Medulla oblongata (tissue), 1 donor: ENCODE data around the gene OR8D2.

ENCODE experiments used
- DNase-seq: peaks from one replicate; pipeline ENCODE4 v3.0.0-alpha.2; 2015; ENCODE audit errors: extremely low spot score

The OR8D2 gene

GRCh38 chr11:124320097-124320496 is at the start of gene OR8D2:
Gene OR8D2 (minus strand): TSS chr11:124320197. CDS start chr11:124320197, 0 bp downstream.
- DNase-seq, result no peak

GRCh38 chr11:124359566-124359965 is 39.6 kb upstream of the OR8D2 start:
- no peak for DNase-seq

- no peak for DNase-seq
Measured at GRCh38 chr11:124346311-124346955, 26.4 kb upstream of the OR8D2 start.

GRCh38 chr11:124344346-124344745 is 24.3 kb upstream of the OR8D2 start:
- no peak for DNase-seq

- no peak for DNase-seq
Measured at GRCh38 chr11:124340142-124340447, 20.1 kb upstream of the OR8D2 start.

- peak; percentile 12 for DNase-seq
Measured at GRCh38 chr11:124339396-124340141, 19.6 kb upstream of the OR8D2 start.

- DNase-seq, result no peak
Measured at GRCh38 chr11:124331873-124332272, 11.9 kb upstream of the OR8D2 start.

GRCh38 chr11:124329787-124330478 is 9.9 kb upstream of the OR8D2 start:
- peak; percentile 70 for DNase-seq

- no peak for DNase-seq
Measured at GRCh38 chr11:124327775-124328174, 7.8 kb upstream of the OR8D2 start.

GRCh38 chr11:124322356-124322755 is 2.4 kb upstream of the OR8D2 start:
- no peak for DNase-seq

GRCh38 chr11:124315052-124315451 is 4.9 kb downstream of the OR8D2 start:
- no peak for DNase-seq

- no peak for DNase-seq
Measured at GRCh38 chr11:124313849-124314248, 6.1 kb downstream of the OR8D2 start, which contains the start of gene OR8D1. Gene OR8D1 (minus strand): TSS chr11:124313949. CDS start chr11:124310766, 3,183 bp downstream.

- DNase-seq, result no peak
Measured at GRCh38 chr11:124313131-124313530, 6.9 kb downstream of the OR8D2 start.

- DNase-seq, result no peak
Measured at GRCh38 chr11:124311670-124312069, 8.3 kb downstream of the OR8D2 start.

GRCh38 chr11:124311269-124311668 is 8.7 kb downstream of the OR8D2 start:
- no peak for DNase-seq

- no peak for DNase-seq
Measured at GRCh38 chr11:124310721-124311120, 9.3 kb downstream of the OR8D2 start.

- DNase-seq, result no peak
Measured at GRCh38 chr11:124307093-124307492, 12.9 kb downstream of the OR8D2 start.

GRCh38 chr11:124302347-124303125 is 17.5 kb downstream of the OR8D2 start:
- no peak for DNase-seq

- no peak for DNase-seq
Measured at GRCh38 chr11:124301548-124301947, 18.4 kb downstream of the OR8D2 start.

GRCh38 chr11:124297921-124298320 is 22.1 kb downstream of the OR8D2 start:
- no peak for DNase-seq

- no peak for DNase-seq
Measured at GRCh38 chr11:124296016-124296415, 24.0 kb downstream of the OR8D2 start.

- no peak for DNase-seq
Measured at GRCh38 chr11:124294687-124295086, 25.3 kb downstream of the OR8D2 start.
